Neural crest cell (in vitro differentiated cells): ENCODE data around the gene SMYD4. TPM values are rescaled to one million over a fixed set of nuclear protein-coding genes. Genes with fewer than 3 reads are reported as not detected.
"Not testable (repeated sequence)": the region's sequence is repeated elsewhere in the genome, so short reads cannot be mapped to it uniquely, and the experiment has no call there.

Source experiments
- DNase-seq: peaks from one replicate; pipeline ENCODE4 v3.0.0; 2021; ENCODE audit warnings: low read depth, mixed read lengths, low spot score
- H3K27ac Mint-ChIP-seq: one replicate; pipeline ENCODE4 v1.8.0; 2021; ENCODE audit warnings: mild to moderate bottlenecking, mixed read lengths; ENCODE audit not compliant: unreplicated experiment
- H3K27me3 Mint-ChIP-seq: 2 replicates; pipeline ENCODE4 v1.8.0; 2021; ENCODE audit warnings: low read depth, mild to moderate bottlenecking, mixed read lengths
- H3K36me3 Mint-ChIP-seq: 2 replicates; pipeline ENCODE4 v1.8.0; 2021; ENCODE audit warnings: low read depth, mild to moderate bottlenecking, mixed read lengths
- H3K4me1 Mint-ChIP-seq: 2 replicates; pipeline ENCODE4 v1.8.0; 2021; ENCODE audit warnings: mixed read lengths
- H3K4me3 Mint-ChIP-seq: one replicate; pipeline ENCODE4 v1.8.0; 2021; ENCODE audit warnings: mild to moderate bottlenecking, mixed read lengths
- H3K9me3 Mint-ChIP-seq: 2 replicates; pipeline ENCODE4 v1.8.0; 2021; ENCODE audit warnings: mixed read lengths
- total RNA-seq: library from RNA; stranded (reverse); gene quantifications from 2 replicates; pipeline ENCODE4 v1.2.1, GENCODE V29; 2021
- TF ChIP-seq, protein P1 (sequence below): fragments of 200-600 bp; sonication (generic); conservative IDR thresholded peaks from 2 replicates; pipeline ENCODE4 v1.5.0; 2021; ENCODE audit warnings: antibody characterized with exemption, mild to moderate bottlenecking

SMYD4 gene
- total RNA-seq, 1 donor from 2014 or later, result 32.2 TPM

DNA sequence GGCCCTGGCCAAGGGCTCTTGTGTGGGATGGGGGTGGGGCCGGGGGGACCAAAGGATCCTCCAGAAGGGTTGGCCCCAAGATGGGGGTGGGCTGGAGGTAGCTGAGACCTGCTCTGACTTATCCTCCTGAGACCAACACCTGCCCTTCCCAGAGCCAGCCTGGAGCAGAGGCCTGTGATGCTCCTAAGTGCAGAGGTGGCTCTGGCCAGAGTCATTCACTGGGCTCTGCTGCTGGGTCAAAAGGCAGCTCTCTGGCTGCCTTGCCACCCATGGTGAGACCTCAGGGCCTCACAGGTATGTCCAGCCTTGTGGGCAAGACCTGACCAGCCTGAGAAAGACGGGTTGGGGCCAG is 86.6 kb downstream of the SMYD4 start:
- H3K27ac Mint-ChIP-seq, result no peak overlapping the region
- H3K9me3 Mint-ChIP-seq, result no peaks in the 10 kb centered on the region
- no peaks in the 10 kb centered on the region for H3K27me3 Mint-ChIP-seq
- no peaks in the 10 kb centered on the region for H3K36me3 Mint-ChIP-seq
- TF ChIP-seq, protein P1, sequence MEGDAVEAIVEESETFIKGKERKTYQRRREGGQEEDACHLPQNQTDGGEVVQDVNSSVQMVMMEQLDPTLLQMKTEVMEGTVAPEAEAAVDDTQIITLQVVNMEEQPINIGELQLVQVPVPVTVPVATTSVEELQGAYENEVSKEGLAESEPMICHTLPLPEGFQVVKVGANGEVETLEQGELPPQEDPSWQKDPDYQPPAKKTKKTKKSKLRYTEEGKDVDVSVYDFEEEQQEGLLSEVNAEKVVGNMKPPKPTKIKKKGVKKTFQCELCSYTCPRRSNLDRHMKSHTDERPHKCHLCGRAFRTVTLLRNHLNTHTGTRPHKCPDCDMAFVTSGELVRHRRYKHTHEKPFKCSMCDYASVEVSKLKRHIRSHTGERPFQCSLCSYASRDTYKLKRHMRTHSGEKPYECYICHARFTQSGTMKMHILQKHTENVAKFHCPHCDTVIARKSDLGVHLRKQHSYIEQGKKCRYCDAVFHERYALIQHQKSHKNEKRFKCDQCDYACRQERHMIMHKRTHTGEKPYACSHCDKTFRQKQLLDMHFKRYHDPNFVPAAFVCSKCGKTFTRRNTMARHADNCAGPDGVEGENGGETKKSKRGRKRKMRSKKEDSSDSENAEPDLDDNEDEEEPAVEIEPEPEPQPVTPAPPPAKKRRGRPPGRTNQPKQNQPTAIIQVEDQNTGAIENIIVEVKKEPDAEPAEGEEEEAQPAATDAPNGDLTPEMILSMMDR, result no peak
- no peak for DNase-seq
- H3K4me1 Mint-ChIP-seq, result no peaks in the 10 kb centered on the region
- H3K4me3 Mint-ChIP-seq, result no peak overlapping the region

DNA sequence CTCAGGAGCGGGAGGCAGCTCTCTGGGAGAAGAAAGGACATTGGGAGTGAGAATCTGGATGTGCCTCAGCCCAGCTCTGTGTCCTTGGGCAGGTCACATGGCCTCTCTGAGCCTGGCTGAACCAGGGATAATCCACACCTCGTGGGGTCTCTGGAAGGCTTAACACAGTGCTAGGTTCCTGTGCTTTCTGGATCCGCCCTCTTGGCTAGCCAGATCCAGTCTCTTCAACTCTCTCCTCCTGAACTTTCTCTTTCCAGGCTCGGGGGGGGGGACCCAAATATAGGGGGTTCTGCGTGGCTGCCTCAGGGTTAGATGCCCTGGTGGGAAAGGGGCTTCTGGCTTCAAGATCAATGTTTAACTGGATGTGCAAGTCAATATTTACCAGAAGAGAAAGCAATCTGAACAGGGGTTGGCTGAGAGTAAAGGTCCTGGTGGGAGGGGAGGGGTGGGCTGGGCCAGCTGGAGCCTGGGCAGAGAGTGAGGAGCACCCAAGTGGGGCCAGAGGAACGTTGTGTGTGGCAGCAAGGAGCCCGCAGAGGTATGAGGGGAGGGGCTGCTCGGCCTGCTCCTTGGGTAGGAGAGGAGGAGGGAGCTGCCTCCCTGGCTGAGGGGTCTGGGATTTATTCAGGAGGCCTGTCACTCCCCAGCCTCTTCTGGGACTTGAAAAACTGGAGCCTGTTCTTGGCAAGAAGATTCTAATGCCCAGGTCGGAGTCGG is 87.2 kb downstream of the SMYD4 start, which contains the start of gene SERPINF2:
SERPINF2 (plus strand) TSS at position 501 of the 717 bp plus-strand sequence. CDS start 2,125 bp downstream, outside the sequence.
- Mint-ChIP-seq H3K36me3 (no peaks in the 10 kb centered on the region), H3K27ac (no peak within 1 kb of the TSS), H3K9me3 (no peaks in the 10 kb centered on the region), H3K4me1 (no peaks in the 10 kb centered on the region), H3K4me3 (no peak within 1 kb of the TSS), H3K27me3 (no peaks in the 10 kb centered on the region)
- TF ChIP-seq, protein P1, result no peak
- no peak for DNase-seq

DNA sequence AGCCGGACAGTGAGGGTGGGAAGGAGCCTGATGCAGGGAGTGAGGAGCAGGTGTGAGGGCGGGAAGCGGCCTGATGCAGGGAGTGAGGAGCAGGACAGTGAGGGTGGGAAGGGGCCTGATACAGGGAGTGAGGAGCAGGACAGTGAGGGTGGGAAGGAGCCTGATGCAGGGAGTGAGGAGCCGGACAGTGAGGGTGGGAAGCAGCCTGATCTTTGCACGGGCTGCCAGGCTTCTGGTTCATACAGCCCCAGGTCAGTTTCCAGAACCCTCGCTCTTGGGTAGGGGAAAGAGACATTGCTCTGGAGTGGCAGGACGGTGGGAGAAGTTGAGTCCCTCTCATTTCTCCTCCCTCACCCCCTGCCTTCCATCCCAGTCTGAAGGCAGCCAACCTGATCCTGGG is 87.8 kb downstream of the SMYD4 start:
- not testable (repeated sequence) for H3K36me3 Mint-ChIP-seq, H3K9me3 Mint-ChIP-seq, H3K4me3 Mint-ChIP-seq, H3K27me3 Mint-ChIP-seq, H3K4me1 Mint-ChIP-seq, DNase-seq, H3K27ac Mint-ChIP-seq

DNA sequence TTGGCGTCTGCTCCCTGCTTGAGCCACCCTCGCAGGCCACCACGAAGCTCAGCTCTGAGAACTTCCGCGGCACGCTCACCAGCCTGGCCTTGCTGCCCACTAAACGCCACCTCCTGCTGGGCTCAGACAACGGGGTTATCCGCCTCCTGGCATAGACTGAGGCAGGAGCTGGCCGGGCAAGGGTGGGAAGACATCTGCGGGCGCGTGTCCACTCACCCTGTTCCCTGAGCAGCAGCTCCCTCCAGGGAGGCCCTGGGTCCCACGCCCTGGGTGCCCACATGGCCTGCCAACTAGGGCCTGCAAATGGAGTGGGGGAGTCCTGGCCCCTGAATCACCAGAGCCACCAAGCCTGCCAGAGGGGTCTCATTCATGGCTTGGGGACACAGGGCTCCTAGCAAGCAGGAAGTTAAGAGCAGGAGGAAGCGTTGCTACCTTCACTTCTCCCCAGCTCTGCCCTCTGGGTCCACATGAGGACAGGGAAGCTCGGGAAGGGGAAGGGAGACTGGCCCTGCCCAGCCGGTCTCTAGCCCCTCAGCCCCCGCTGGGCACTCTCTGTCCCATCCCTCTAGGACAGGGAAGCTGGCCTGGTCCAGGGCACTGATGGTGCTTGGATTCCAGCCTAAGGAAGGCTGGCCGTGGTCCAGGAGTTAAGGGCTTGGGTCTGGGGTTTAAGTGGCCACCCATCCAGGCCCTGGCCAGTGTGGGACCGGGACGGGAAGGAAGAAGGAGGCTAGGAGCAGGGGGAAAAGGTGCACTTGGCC is 92.0 kb downstream of the SMYD4 start:
- Mint-ChIP-seq H3K36me3 (no peaks in the 10 kb centered on the region), H3K9me3 (no peaks in the 10 kb centered on the region), H3K4me1 (peaks cover 9% of the 10 kb centered on the region), H3K27ac (peak overlapping the region; percentile 43), H3K4me3 (no peak overlapping the region), H3K27me3 (no peaks in the 10 kb centered on the region)
- DNase-seq, result no peak
- TF ChIP-seq, protein P1, result no peak

DNA sequence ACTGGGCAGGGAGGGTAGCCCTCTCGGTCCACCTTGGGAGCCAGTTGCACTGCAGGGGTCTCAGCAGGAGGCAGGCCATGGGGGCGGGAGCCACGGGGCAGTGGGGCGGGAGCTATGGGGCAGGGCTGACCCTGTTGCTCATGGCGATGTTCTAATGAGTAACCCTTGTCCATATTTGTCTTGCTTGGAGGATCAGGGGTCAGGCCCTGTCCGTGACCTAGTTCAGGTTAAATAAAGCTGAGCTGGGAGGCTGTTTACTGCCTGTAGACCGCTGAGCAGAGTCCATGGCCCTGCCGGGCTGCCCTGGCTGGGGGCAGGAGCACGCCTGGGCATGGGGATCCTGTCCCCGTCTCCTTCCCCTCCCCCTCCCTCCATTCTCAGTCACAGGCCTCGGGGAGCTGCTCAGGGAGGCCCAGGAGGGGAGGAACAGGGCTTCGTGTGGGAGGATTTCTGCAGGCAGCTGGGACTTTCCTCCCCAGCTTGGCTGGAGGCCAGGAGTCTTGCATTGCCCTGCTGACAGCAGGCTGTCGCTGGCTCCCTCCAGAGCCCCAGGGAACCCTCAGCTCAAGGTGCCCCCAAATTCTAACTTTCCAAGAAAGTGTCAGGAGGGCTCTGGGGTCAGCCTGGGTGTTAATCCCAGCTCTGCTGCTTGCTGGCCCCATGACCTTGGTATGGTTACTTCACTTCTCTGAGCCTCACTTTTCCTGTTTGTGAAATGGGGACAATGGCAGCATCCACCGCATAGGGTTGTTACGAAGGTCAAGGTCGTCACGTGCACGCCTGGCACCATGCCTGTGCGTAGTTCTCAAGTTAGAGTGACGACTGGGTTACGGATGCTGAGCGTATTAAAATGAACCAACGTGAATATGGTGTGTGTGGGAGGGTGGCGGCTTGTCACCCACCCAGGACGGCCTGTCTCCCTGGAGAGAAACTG is 93.1 kb downstream of the SMYD4 start:
- H3K27me3 Mint-ChIP-seq, result no peaks in the 10 kb centered on the region
- H3K27ac Mint-ChIP-seq, result peak overlapping the region; percentile 75
- H3K9me3 Mint-ChIP-seq, result no peaks in the 10 kb centered on the region
- no peaks in the 10 kb centered on the region for H3K36me3 Mint-ChIP-seq
- H3K4me3 Mint-ChIP-seq, result no peak overlapping the region
- TF ChIP-seq, protein P1, result no peak
- H3K4me1 Mint-ChIP-seq, result peaks cover 9% of the 10 kb centered on the region
- no peak for DNase-seq
